T-cell (primary cell): ENCODE measurements around the gene KCTD10. TPM values are rescaled to one million over a fixed set of nuclear protein-coding genes. Genes with fewer than 3 reads are reported as not detected.

Experiments
- ATAC-seq, 4 experiments: fragments of 200-7000 bp in 3 of 4; fragments of 150-1000 bp in 1 of 4; cut with Tn5 transposase; replicated peaks in 1 of 4; 1 replicate in 3 of 4; 2 replicates in 1 of 4; pipeline ENCODE4 v1.10.0; 2021; ENCODE audit warnings: moderate library complexity in 3 of 4, mild to moderate bottlenecking in 2 of 4, moderate number of reproducible peaks in 1 of 4
- CTCF ChIA-PET, 2 donors: fragments of 300-600 bp; sonication (Branson Sonifier 250); formaldehyde crosslinking; loops; one replicate each; lab custom pipeline; 2022; ENCODE audit warnings: antibody characterized with exemption in 2 of 2; lab: Charles Lee
- POLR2A ChIA-PET, 2 donors: fragments of 300-600 bp; sonication (Branson Sonifier 250); formaldehyde crosslinking; loops; one replicate each; lab custom pipeline; 2022; ENCODE audit warnings: antibody characterized with exemption in 2 of 2; lab: Charles Lee
- DNase-seq, 35 experiments: peaks; one replicate each; pipeline versions ENCODE4 v3.0.0 to v3.0.0-alpha.2; 2013 to 2023
- H3K27ac ChIP-seq: one replicate; pipeline ENCODE4 v1.5.1; 2013; ENCODE audit warnings: low read length
- H3K27me3 ChIP-seq, 2 experiments: replicated peaks in 1 of 2; 1 replicate in 1 of 2; 2 replicates in 1 of 2; pipeline versions ENCODE4 v1.6.1 to v1.7.0; 2013; ENCODE audit warnings: low read length in 1 of 2, mixed read lengths in 1 of 2; ENCODE audit not compliant: control insufficient read depth in 2 of 2, insufficient read depth in 2 of 2; ENCODE audit errors: extremely low read depth in 1 of 2
- H3K36me3 ChIP-seq, 2 donors: 1 replicate in 1 of 2; 2 replicates in 1 of 2; pipeline versions ENCODE4 v1.6.1 to v1.7.0; 2013; ENCODE audit warnings: low read length in 1 of 2; ENCODE audit not compliant: control insufficient read depth in 2 of 2, insufficient read depth in 1 of 2; ENCODE audit errors: extremely low read depth in 1 of 2
- H3K4me1 ChIP-seq, 2 experiments: 1 replicate in 1 of 2; 2 replicates in 1 of 2; pipeline versions ENCODE4 v1.6.1 to v1.7.0; 2013; ENCODE audit warnings: low read length in 2 of 2, mixed read lengths in 1 of 2; ENCODE audit not compliant: insufficient read depth in 2 of 2, control insufficient read depth in 1 of 2; ENCODE audit errors: extremely low read depth in 1 of 2
- H3K4me3 ChIP-seq, 2 donors: 1 replicate in 1 of 2; 2 replicates in 1 of 2; pipeline versions ENCODE4 v1.5.1 to v1.7.0; 2013; ENCODE audit warnings: mild to moderate bottlenecking in 2 of 2, low read length in 1 of 2, moderate library complexity in 1 of 2; ENCODE audit not compliant: control insufficient read depth in 1 of 2; ENCODE audit errors: extremely low read depth in 1 of 2
- H3K9me3 ChIP-seq: 2 replicates; pipeline ENCODE4 v1.7.0; 2013
- H3K27ac Mint-ChIP-seq, 2 donors: one replicate each; pipeline ENCODE4 v1.8.0; 2020 to 2021; ENCODE audit warnings: mild to moderate bottlenecking in 2 of 2, mixed read lengths in 2 of 2
- H3K27me3 Mint-ChIP-seq, 2 donors: one replicate each; pipeline ENCODE4 v1.8.0; 2021 to 2022; ENCODE audit warnings: mixed read lengths in 2 of 2
- H3K36me3 Mint-ChIP-seq: one replicate; pipeline ENCODE4 v1.8.0; 2021; ENCODE audit warnings: mixed read lengths
- H3K4me1 Mint-ChIP-seq, 3 donors: one replicate each; pipeline ENCODE4 v1.8.0; 2020 to 2022; ENCODE audit warnings: mixed read lengths in 3 of 3, mild to moderate bottlenecking in 1 of 3
- H3K4me3 Mint-ChIP-seq, 3 donors: one replicate each; pipeline ENCODE4 v1.8.0; 2020 to 2022; ENCODE audit warnings: mild to moderate bottlenecking in 3 of 3, mixed read lengths in 3 of 3, moderate library complexity in 3 of 3
- H3K9me3 Mint-ChIP-seq, 3 donors: one replicate each; pipeline ENCODE4 v1.8.0; 2020 to 2022; ENCODE audit warnings: mixed read lengths in 3 of 3
- WGBS: methylation state at CpG from one replicate; pipeline ENCODE4 v1.1.5; 2013; ENCODE audit warnings: missing lambda C conversion rate; ENCODE audit not compliant: insufficient coverage; 5-methylcytosine and 5-hydroxymethylcytosine counted together
- total RNA-seq, 35 experiments: library from RNA in 6 of 35; stranded (reverse) in 6 of 35; fragments of 120-200 nt in 1 of 35; gene quantifications; one replicate each; pipeline versions ENCODE4 v1.2.1 to v1.2.4 and lab custom pipeline; 2013 to 2026

Gene KCTD10
- total RNA-seq, 5 donors from 2014 or later (not counting 1 experiment from before 2014, with no cell fraction given): 28.1 to 30.8 (median 28.6) TPM

DNA sequence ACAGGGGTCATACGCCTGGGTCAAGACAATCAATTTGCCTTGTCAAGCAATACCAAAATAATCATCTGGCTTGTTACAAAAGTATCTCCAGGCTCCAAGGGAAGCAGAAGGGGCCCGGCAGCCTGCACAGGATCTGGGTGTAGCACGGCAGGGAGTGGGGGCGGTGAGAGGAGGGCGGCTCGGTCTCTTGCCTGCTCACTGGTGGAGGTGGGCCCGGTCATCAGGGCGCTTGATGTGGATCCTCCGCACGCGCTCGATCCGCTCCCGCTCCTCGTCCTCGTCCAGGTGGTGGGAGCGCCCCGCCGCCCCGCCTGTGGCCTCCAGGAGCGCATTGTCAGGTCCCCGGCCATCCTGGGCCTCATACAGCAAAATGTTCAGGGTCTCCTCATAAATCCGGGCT, 25.7 kb downstream of the KCTD10 start:
- no peaks in the 10 kb centered on the region for H3K9me3 Mint-ChIP-seq
- ChIA-PET CTCF (interaction anchor here in 1 of 2 donors (1.2 kb wide), 1 partner anchor 19 kb away, joined by 5 read pairs; no protein-coding TSS in a partner anchor), POLR2A (no interaction called here)
- 94% methylated on average over 17 of the region's 23 CpGs for WGBS
- Histone ChIP-seq H3K27ac (no peak overlapping the region), H3K9me3 (no peaks in the 10 kb centered on the region), H3K4me1 (peaks cover 0 to 8% of the 10 kb centered on the region in 2 experiments), H3K36me3 (peaks cover 16 to 78% of the 10 kb centered on the region in 2 donors), H3K27me3 (no peaks in the 10 kb centered on the region), H3K4me3 (no peak overlapping the region)
- ATAC-seq (no peak), DNase-seq (no peak)
- H3K4me1 Mint-ChIP-seq: peaks cover 0 to 3% (median 0%) of the 10 kb centered on the region in 3 donors
- H3K27ac Mint-ChIP-seq: no peak overlapping the region
- H3K27me3 Mint-ChIP-seq: no peaks in the 10 kb centered on the region
- peaks cover 49% of the 10 kb centered on the region for H3K36me3 Mint-ChIP-seq
- no peak overlapping the region for H3K4me3 Mint-ChIP-seq

DNA sequence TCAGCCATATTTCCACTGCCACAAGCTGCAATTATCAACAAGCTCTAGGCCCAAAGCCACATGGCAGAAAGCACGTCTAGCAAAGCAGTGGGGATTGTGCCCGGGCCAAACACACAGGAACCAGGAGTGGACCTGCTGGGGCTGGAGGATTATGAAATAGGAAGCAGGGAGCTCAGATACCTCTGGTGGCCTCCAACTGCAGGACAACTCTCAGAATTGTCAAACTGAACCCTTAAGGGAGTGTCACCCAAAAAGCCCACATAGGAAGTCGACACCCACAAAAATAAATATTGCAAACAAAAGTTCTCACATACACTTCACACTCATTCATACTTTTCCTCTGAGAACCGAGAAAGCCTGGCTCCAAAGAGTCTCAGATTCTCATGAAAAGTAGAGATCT, 26.1 kb downstream of the KCTD10 start:
- H3K4me1 ChIP-seq: peaks cover 0 to 8% of the 10 kb centered on the region in 2 experiments

GRCh38 chr12:109449845-109450532, 27.1 kb downstream of the KCTD10 start:
- H3K36me3 Mint-ChIP-seq: peaks cover 46% of the 10 kb centered on the region
- peaks cover 0 to 3% (median 0%) of the 10 kb centered on the region in 3 donors for H3K4me1 Mint-ChIP-seq
- H3K27ac Mint-ChIP-seq: no peak overlapping the region
- H3K9me3 Mint-ChIP-seq: no peaks in the 10 kb centered on the region
- WGBS: 91% methylated on average over 6 of the region's 16 CpGs
- no peak for ATAC-seq
- no peaks in the 10 kb centered on the region for H3K27me3 Mint-ChIP-seq
- peaks cover 14 to 65% of the 10 kb centered on the region in 2 donors for H3K36me3 ChIP-seq
- H3K27me3 ChIP-seq: no peaks in the 10 kb centered on the region
- no peaks in the 10 kb centered on the region for H3K9me3 ChIP-seq
- H3K4me3 ChIP-seq: no peak overlapping the region
- peaks cover 0 to 8% of the 10 kb centered on the region in 2 experiments for H3K4me1 ChIP-seq
- peak in 1 of 35 experiments; percentile 9 for DNase-seq
- H3K27ac ChIP-seq: no peak overlapping the region
- CTCF ChIA-PET: no interaction called here
- POLR2A ChIA-PET: no interaction called here
- H3K4me3 Mint-ChIP-seq: no peak overlapping the region

More for the DNA sequence above, 26.1 kb downstream of the KCTD10 start:
- H3K36me3 Mint-ChIP-seq: peaks cover 45% of the 10 kb centered on the region
- ChIA-PET CTCF (interaction anchor here in 1 of 2 donors (1.2 kb wide), 1 partner anchor 18 kb away, joined by 5 read pairs; no protein-coding TSS in a partner anchor), POLR2A (no interaction called here)
- H3K27ac ChIP-seq: no peak overlapping the region
- H3K4me1 Mint-ChIP-seq: peaks cover 0 to 3% (median 0%) of the 10 kb centered on the region in 3 donors
- H3K9me3 Mint-ChIP-seq: no peaks in the 10 kb centered on the region
- H3K36me3 ChIP-seq: peaks cover 14 to 75% of the 10 kb centered on the region in 2 donors
- H3K27me3 ChIP-seq: no peaks in the 10 kb centered on the region
- WGBS: 56% methylated on average over 2 of the region's 4 CpGs
- H3K27me3 Mint-ChIP-seq: no peaks in the 10 kb centered on the region
- H3K4me3 ChIP-seq: no peak overlapping the region
- no peak for ATAC-seq
- no peaks in the 10 kb centered on the region for H3K9me3 ChIP-seq
- no peak for DNase-seq
- no peak overlapping the region for H3K27ac Mint-ChIP-seq
- H3K4me3 Mint-ChIP-seq: no peak overlapping the region

- Mint-ChIP-seq H3K27me3 (no peaks in the 10 kb centered on the region), H3K36me3 (peaks cover 47% of the 10 kb centered on the region)
These were observed 28.3 kb downstream of the KCTD10 start for GRCh38 chr12:109448707-109449390.

DNA sequence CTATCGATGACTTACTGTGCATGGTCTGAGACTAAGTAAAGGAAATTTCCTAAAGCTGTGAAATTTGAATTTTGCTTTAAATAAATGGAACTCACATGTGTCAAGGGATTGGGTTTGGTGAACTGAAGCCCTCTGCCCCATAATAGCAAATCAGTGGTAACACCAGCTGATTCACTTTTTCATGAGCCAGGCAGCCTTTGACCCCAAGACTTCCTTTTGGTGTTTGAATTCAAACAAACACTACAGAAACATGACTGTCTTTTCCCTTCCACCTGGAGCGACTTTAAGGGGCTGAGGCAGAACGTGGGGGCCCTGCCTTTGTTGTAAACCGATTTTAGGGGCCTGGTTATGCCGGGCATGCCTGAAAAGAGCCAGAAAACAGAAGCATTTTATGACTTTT, 28.8 kb downstream of the KCTD10 start:
- Mint-ChIP-seq H3K4me3 (no peak overlapping the region), H3K36me3 (peaks cover 47% of the 10 kb centered on the region), H3K27me3 (no peaks in the 10 kb centered on the region), H3K9me3 (no peaks in the 10 kb centered on the region), H3K4me1 (peaks cover 0 to 3% (median 0%) of the 10 kb centered on the region in 3 donors), H3K27ac (no peak overlapping the region)
- 89% methylated on average over 4 of the region's 5 CpGs for WGBS
- no peaks in the 10 kb centered on the region for H3K27me3 ChIP-seq
- H3K4me3 ChIP-seq: no peak overlapping the region
- H3K36me3 ChIP-seq: peaks cover 12 to 53% of the 10 kb centered on the region in 2 donors
- ATAC-seq (no peak), DNase-seq (no peak)
- H3K27ac ChIP-seq: no peak overlapping the region
- H3K4me1 ChIP-seq: peaks cover 0 to 8% of the 10 kb centered on the region in 2 experiments
- ChIA-PET POLR2A (no interaction called here), CTCF (interaction anchor here in 1 of 2 donors (1.1 kb wide), 1 partner anchor 15 kb away, joined by 3 read pairs; no protein-coding TSS in a partner anchor)
- no peaks in the 10 kb centered on the region for H3K9me3 ChIP-seq

More at GRCh38 chr12:109448707-109449390, 28.3 kb downstream of the KCTD10 start:
- POLR2A ChIA-PET: no interaction called here
- H3K4me3 Mint-ChIP-seq: no peak overlapping the region
- CTCF ChIA-PET: interaction anchor here in 1 of 2 donors (1.1 kb wide), 1 partner anchor 16 kb away, joined by 3 read pairs; no protein-coding TSS in a partner anchor
- peaks cover 0 to 3% (median 0%) of the 10 kb centered on the region in 3 donors for H3K4me1 Mint-ChIP-seq
- peaks cover 0 to 8% of the 10 kb centered on the region in 2 experiments for H3K4me1 ChIP-seq
- H3K9me3 ChIP-seq: no peaks in the 10 kb centered on the region
- no peaks in the 10 kb centered on the region for H3K9me3 Mint-ChIP-seq
- DNase-seq (no peak), ATAC-seq (no peak)
- H3K4me3 ChIP-seq: no peak overlapping the region
- H3K36me3 ChIP-seq: peaks cover 12 to 59% of the 10 kb centered on the region in 2 donors
- no peaks in the 10 kb centered on the region for H3K27me3 ChIP-seq
- H3K27ac ChIP-seq: no peak overlapping the region
- WGBS: 100% methylated on average over 3 of the region's 8 CpGs
- no peak overlapping the region for H3K27ac Mint-ChIP-seq

DNA sequence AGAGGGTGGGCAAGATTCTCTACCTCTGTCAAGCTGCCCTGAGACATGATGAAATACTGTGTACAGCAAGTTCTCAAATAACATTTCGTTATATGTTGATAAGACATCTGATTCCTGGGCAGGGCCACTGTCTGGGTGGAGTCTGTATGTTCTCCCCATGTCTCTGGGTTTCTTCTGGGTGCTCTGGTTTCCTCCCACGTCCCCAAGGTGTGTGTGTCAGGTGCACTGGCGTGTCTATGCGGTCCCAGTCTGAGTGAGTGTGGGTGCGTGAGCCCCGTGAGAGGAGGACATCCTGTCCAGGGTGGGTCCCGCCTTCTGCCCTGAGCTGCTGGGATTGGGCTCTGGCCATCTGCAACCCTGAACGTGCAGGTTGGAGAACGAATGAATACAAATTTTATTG, 29.6 kb downstream of the KCTD10 start:
- H3K27ac Mint-ChIP-seq: no peak overlapping the region
- Histone ChIP-seq H3K9me3 (no peaks in the 10 kb centered on the region), H3K27me3 (no peaks in the 10 kb centered on the region), H3K4me3 (no peak overlapping the region), H3K4me1 (peaks cover 0 to 8% of the 10 kb centered on the region in 2 experiments), H3K36me3 (peaks cover 12 to 47% of the 10 kb centered on the region in 2 donors), H3K27ac (no peak overlapping the region)
- H3K36me3 Mint-ChIP-seq: peaks cover 50% of the 10 kb centered on the region
- 78% methylated on average over 6 of the region's 9 CpGs for WGBS
- H3K9me3 Mint-ChIP-seq: no peaks in the 10 kb centered on the region
- DNase-seq (no peak), ATAC-seq (no peak)
- ChIA-PET CTCF (interaction anchor here in 1 of 2 donors (1.1 kb wide), 1 partner anchor 15 kb away, joined by 3 read pairs; no protein-coding TSS in a partner anchor), POLR2A (interaction anchor here in 1 of 2 donors (0.5 kb wide), 1 partner anchor 12 kb away, joined by 3 read pairs; no protein-coding TSS in a partner anchor)
- peaks cover 0 to 3% (median 0%) of the 10 kb centered on the region in 3 donors for H3K4me1 Mint-ChIP-seq
- H3K27me3 Mint-ChIP-seq: no peaks in the 10 kb centered on the region
- H3K4me3 Mint-ChIP-seq: no peak overlapping the region
